HCEC 1CT (cell line): ENCODE measurements around the gene CEBPB.
A peak's percentile ranks its signal among the peaks of the same experiment; 100 is the strongest.
"Not testable (repeated sequence)": the region's sequence is repeated elsewhere in the genome, so short reads cannot be mapped to it uniquely, and the experiment has no call there.

Experiments used
- DNase-seq: peaks from one replicate; pipeline ENCODE4 v3.0.0-alpha.2; 2017

CEBPB gene

GRCh38 chr20:50170549-50171220 is 19.9 kb upstream of the CEBPB start:
- no peak for DNase-seq

GRCh38 chr20:50172347-50173013 is 18.1 kb upstream of the CEBPB start:
- peak; percentile 79 for DNase-seq

GRCh38 chr20:50174456-50174855 is 16.2 kb upstream of the CEBPB start:
- no peak for DNase-seq

DNA sequence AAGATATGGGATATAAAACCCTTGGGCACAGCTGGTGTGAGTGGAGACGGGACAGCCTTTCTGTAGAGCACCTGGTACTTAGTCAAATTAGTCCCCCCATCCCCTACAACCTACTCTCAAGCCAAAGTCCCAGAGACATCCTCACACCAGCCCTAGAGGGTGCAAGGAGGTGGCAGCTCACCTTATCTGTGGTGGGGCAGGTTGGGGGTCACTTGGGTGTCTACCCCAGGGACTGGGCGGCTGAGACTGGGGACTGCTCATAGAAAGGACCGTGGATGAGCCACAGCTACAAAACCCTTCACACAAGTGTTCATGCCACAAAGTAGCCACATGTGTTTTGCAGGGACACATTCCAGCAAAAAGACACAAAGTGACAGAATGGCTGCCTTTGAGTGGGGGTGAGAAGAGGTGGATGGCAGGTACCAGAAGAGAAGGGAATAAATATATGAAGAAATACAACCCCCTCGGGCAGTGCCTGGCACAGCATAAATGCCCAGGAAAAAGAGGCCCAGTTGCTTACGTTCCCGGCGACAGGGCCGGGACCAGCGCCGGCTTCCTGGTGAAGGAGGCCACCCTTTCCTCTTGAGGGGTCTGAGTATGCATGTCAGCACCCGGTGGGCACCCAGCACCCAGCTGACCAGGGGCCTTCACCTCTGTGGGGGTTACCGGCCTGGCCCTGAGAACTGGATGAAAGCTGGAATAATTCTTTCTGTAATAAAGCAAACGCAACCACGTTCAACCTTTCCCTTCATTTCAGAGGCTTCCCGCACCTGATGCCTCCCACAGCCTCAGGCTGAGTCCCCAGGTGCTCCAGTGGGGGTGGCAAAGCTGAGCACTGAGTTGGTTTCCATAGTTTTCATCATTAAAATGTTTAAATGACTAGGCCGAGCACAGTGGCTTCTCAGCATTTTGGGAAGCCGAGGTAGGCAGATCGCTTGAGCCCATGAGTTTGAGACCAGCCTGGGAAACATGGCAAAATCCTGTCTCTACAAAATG is 14.4 kb upstream of the CEBPB start:
- no peak for DNase-seq

- not testable (repeated sequence) for DNase-seq
These were observed 12.0 kb upstream of the CEBPB start for GRCh38 chr20:50178672-50179071.

GRCh38 chr20:50181344-50181743 is 9.3 kb upstream of the CEBPB start:
- DNase-seq: no peak

GRCh38 chr20:50182346-50182745 is 8.3 kb upstream of the CEBPB start:
- DNase-seq: no peak

DNA sequence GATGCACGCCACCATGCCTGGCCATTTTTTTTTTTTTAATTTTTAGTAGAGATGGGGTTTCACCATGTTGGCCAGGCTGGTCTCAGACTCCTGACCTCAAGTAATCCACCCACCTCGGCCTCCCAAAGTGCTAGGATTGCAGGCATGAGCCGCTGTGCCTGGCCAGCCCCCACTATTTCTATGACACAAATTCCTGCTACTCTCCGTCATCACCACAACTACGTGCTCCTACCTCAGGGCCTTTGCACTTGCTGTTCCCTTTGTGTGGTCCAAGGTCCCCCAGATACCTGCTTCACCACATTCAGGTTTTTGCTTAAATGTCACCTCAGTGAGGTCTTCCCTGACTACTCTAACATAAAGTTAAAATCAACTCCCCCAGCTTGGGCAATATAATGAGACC is 5.2 kb upstream of the CEBPB start:
- DNase-seq: no peak

DNA sequence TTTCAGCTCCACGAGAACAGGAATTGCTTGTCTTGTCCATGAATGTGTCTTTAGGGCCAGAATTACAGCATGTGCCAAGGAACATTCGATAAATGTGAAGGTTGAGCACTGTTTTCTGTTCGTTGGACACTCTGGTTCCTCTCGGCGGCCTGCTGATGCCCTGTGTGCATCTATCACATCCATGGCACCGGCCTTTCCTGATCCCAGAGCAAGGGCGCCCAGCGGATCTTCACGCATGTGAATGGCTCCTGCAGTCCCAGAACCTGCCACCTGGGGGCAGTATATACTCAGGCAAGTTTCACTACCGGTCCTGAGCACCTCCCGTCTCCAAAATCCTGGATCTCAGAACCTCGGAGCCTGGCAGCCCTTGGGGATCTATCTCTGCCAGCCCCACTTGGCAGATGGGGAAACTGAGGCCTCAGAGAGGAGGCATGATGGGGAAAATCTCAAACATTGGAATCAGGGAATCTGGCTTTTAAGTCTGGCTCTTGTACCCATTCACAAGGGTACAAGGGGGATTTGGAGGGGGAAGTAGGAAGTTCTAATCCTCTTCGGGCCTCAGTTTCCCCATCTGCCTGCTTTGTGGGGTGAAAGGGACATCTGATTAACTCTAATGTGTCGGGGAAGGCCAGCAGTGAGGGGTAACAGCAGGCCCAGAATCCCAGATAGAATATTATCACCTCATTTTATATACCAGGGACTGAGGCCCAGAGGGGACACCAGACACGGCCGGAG is 4.3 kb upstream of the CEBPB start:
- DNase-seq: peak; percentile 68

- DNase-seq: no peak
These were observed 3.6 kb upstream of the CEBPB start for GRCh38 chr20:50186987-50187402.

DNA sequence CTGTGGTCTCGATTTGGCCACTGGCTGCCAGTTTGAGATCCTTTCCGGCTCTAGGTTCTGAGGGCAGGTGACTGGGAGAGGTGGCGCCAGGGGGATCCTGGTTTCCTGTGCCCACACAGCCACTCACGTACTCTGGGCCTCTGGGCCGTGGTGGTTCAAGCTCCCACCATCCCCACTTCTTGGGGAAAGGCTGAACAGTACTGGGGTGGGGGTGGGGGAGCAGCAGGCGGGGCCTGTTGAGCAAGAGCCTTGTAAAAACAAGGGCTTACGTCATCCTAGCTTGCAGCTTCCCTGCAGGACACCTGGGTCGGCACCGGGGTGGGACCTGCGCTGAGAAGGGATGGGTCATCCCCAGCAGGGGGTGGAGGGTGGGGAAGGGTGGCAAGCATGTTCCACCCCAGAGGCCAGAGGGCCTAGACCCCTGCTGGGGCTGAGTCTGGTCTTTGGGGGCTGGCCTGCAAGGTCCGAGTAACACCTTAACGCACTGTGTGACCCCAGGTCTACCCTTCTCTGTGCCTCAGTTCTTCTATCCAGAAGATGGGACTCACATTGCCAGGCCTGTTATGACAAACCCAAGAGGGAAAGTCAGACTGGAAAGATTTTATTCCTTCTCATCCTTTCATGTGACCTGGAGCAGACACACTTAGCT is 3.1 kb upstream of the CEBPB start:
- DNase-seq: peak; percentile 48

- no peak for DNase-seq
These were observed 2.3 kb upstream of the CEBPB start for GRCh38 chr20:50188287-50188688.

GRCh38 chr20:50188879-50189680 is 1.6 kb upstream of the CEBPB start:
- no peak for DNase-seq

DNA sequence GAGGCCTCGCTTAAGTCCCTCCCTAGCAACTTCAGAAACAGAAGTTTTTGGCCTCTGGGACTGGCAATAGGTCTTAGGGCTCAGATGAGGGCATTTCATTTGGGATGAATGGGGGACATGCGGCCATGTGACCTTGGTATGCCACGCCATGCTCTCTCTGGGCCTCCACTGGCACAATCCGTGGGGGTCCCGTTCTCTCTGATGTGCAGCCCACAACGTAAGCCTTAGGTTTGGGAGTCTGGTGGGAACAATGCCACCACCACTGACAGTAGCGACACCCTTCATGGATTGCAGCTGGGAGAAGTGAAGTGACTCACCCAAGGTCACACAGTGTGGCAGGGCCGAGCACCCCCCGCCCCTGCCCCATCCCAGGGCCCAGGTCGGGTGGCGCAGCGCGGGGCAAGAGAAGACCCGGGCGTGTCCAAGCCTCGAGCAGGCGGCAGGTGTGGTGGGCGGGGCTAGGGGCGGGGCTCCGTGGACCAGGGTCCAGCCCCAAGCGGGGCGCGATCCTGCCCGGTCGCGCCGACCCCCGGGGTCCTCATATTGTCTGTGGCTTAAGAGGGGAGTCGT is 864 bp upstream of the CEBPB start:
- DNase-seq: no peak

DNA sequence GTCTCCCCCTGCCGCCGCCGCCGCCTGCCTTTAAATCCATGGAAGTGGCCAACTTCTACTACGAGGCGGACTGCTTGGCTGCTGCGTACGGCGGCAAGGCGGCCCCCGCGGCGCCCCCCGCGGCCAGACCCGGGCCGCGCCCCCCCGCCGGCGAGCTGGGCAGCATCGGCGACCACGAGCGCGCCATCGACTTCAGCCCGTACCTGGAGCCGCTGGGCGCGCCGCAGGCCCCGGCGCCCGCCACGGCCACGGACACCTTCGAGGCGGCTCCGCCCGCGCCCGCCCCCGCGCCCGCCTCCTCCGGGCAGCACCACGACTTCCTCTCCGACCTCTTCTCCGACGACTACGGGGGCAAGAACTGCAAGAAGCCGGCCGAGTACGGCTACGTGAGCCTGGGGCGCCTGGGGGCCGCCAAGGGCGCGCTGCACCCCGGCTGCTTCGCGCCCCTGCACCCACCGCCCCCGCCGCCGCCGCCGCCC is 474 bp downstream of the CEBPB start:
- peak; percentile 66 for DNase-seq

- peak; percentile 39 for DNase-seq
These were observed 1.1 kb downstream of the CEBPB start for GRCh38 chr20:50191544-50192363.

GRCh38 chr20:50192364-50193198 is 2.0 kb downstream of the CEBPB start:
- DNase-seq: peak; percentile 90

DNA sequence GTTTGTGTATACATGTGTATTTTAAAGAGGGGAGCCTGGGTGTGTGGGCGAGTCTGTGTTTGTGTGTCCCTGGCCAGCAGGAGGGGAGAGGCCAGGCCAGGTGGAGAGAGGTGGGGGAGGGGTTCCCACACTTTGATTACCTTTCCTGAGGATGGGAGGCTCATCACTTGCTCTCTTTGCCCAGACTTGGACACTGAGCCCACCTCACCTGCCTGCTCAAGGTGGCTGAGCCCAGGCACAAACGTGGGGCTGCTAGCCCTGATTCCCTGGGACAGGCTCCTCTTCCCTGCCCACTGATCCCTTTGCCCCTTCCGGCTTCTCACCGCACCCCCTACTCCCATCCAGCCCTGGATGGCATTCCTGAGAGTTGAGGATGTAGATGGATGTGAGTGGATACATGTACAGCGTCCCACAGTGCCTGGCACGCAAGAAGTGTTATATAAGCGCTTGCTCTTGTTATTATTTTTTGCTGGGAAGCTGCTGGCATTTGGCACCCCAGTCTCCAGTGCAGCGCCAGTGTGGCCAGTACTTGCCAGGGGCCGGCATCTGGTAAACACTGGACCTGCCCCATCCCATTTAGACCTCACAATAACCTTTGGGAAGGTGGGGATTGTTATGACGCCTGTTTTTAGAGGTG is 2.7 kb downstream of the CEBPB start:
- DNase-seq: peak; percentile 22
